WTC11 (cell line): ENCODE data around the gene MASP1. TPM values are rescaled to one million over a fixed set of nuclear protein-coding genes. Genes with fewer than 3 reads are reported as not detected.

ENCODE experiments used
- ATAC-seq: fragments of 200-7000 bp; cut with Tn5 transposase; 2 replicates; pipeline ENCODE4 v1.10.0; 2021; ENCODE audit warnings: mild to moderate bottlenecking, moderate library complexity
- CTCF ChIA-PET: fragments of 300-600 bp; sonication (Branson Sonifier 250); formaldehyde crosslinking; loops from one replicate; lab custom pipeline; 2021; ENCODE audit warnings: antibody characterized with exemption; lab: Charles Lee
- POLR2A ChIA-PET: fragments of 350-600 bp; sonication (Branson Sonifier 250); formaldehyde crosslinking; loops from one replicate; lab custom pipeline; 2021; ENCODE audit warnings: antibody characterized with exemption; lab: Charles Lee
- DNase-seq: peaks from one replicate; pipeline ENCODE4 v3.0.0; 2021; ENCODE audit warnings: low spot score
- H3K27ac Mint-ChIP-seq: 2 replicates; pipeline ENCODE4 v1.8.0; 2021; ENCODE audit warnings: mixed read lengths
- H3K27me3 Mint-ChIP-seq: 2 replicates; pipeline ENCODE4 v1.8.0; 2021; ENCODE audit warnings: low read depth, mild to moderate bottlenecking, moderate library complexity, mixed read lengths
- H3K36me3 Mint-ChIP-seq: 2 replicates; pipeline ENCODE4 v1.8.0; 2021; ENCODE audit warnings: mixed read lengths
- H3K4me1 Mint-ChIP-seq: 2 replicates; pipeline ENCODE4 v1.8.0; 2022; ENCODE audit warnings: mixed read lengths
- H3K4me3 Mint-ChIP-seq: 2 replicates; pipeline ENCODE4 v1.8.0; 2021; ENCODE audit warnings: mild to moderate bottlenecking, moderate library complexity, mixed read lengths
- H3K9me3 Mint-ChIP-seq: 2 replicates; pipeline ENCODE4 v1.8.0; 2021; ENCODE audit warnings: mixed read lengths
- ARID4B ChIP-seq: sonication (generic); formaldehyde crosslinking; IDR thresholded peaks from 2 replicates; pipeline ENCODE4 v1.8.0; 2023; ENCODE audit warnings: missing genetic modification reagents, mild to moderate bottlenecking, borderline replicate concordance
- CBFB ChIP-seq: sonication (generic); formaldehyde crosslinking; IDR thresholded peaks from 2 replicates; pipeline ENCODE4 v1.8.1; 2022; ENCODE audit warnings: mild to moderate bottlenecking, low read depth, missing genetic modification reagents
- ERG ChIP-seq: fragments of 250-450 bp; sonication (Bioruptor Pico); IDR thresholded peaks from 2 replicates; pipeline ENCODE4 v1.8.0; 2021; ENCODE audit warnings: mild to moderate bottlenecking
- ETV6 ChIP-seq: sonication (generic); formaldehyde crosslinking; IDR thresholded peaks from 2 replicates; pipeline ENCODE4 v1.8.1; 2022; ENCODE audit warnings: mild to moderate bottlenecking, missing genetic modification reagents
- FOXP1 ChIP-seq: sonication (generic); formaldehyde crosslinking; IDR thresholded peaks from 2 replicates; pipeline ENCODE4 v1.8.0; 2022; ENCODE audit warnings: missing genetic modification reagents, mild to moderate bottlenecking, moderate library complexity, borderline replicate concordance
- GTF2I ChIP-seq: fragments of 250-450 bp; sonication (Bioruptor Pico); conservative IDR thresholded peaks from 2 replicates; pipeline ENCODE4 v1.4.0; 2021; ENCODE audit warnings: mild to moderate bottlenecking
- HMGA2 ChIP-seq: fragments of 250-450 bp; sonication (Bioruptor Pico); IDR thresholded peaks from 2 replicates; pipeline ENCODE4 v1.4.0; 2021; ENCODE audit warnings: mild to moderate bottlenecking, moderate library complexity
- JUN ChIP-seq: sonication (generic); formaldehyde crosslinking; IDR thresholded peaks from 2 replicates; pipeline ENCODE4 v1.8.0; 2023; ENCODE audit warnings: mild to moderate bottlenecking, missing genetic modification reagents
- KAT7 ChIP-seq: sonication (generic); formaldehyde crosslinking; IDR thresholded peaks from 2 replicates; pipeline ENCODE4 v1.8.1; 2023; ENCODE audit warnings: missing genetic modification reagents, mild to moderate bottlenecking, borderline replicate concordance
- MYBL2 ChIP-seq: sonication (generic); formaldehyde crosslinking; IDR thresholded peaks from 2 replicates; pipeline ENCODE4 v1.8.1; 2023; ENCODE audit warnings: mild to moderate bottlenecking, moderate library complexity, missing genetic modification reagents
- NFE2L1 ChIP-seq: sonication (generic); formaldehyde crosslinking; IDR thresholded peaks from 2 replicates; pipeline ENCODE4 v1.8.1; 2023; ENCODE audit warnings: missing genetic modification reagents
- NR1H2 ChIP-seq: sonication (generic); formaldehyde crosslinking; IDR thresholded peaks from 2 replicates; pipeline ENCODE4 v1.9.0; 2021; ENCODE audit warnings: mild to moderate bottlenecking, moderate library complexity, missing genetic modification reagents
- NR3C1 ChIP-seq: sonication (generic); formaldehyde crosslinking; conservative IDR thresholded peaks from 2 replicates; pipeline ENCODE4 v1.8.1; 2023; ENCODE audit warnings: low read depth, mild to moderate bottlenecking, missing genetic modification reagents
- RELA ChIP-seq: sonication (generic); formaldehyde crosslinking; IDR thresholded peaks from 2 replicates; pipeline ENCODE4 v1.8.1; 2022; ENCODE audit warnings: missing genetic modification reagents, mild to moderate bottlenecking, borderline replicate concordance
- TEAD1 ChIP-seq: sonication (generic); formaldehyde crosslinking; IDR thresholded peaks from 2 replicates; pipeline ENCODE4 v1.8.0; 2022; ENCODE audit warnings: mild to moderate bottlenecking, missing genetic modification reagents
- TEAD4 ChIP-seq: sonication (generic); formaldehyde crosslinking; IDR thresholded peaks from 2 replicates; pipeline ENCODE4 v1.8.0; 2022; ENCODE audit warnings: mild to moderate bottlenecking, missing genetic modification reagents
- ZNF219 ChIP-seq: sonication (generic); formaldehyde crosslinking; IDR thresholded peaks from 2 replicates; pipeline ENCODE4 v1.8.0; 2023; ENCODE audit warnings: missing genetic modification reagents, mild to moderate bottlenecking, borderline replicate concordance
- ZNF281 ChIP-seq: sonication (generic); formaldehyde crosslinking; IDR thresholded peaks from 2 replicates; pipeline ENCODE4 v1.8.0; 2023; ENCODE audit warnings: mild to moderate bottlenecking, missing genetic modification reagents
- total RNA-seq: library from RNA; stranded (reverse); gene quantifications from 3 replicates; pipeline ENCODE4 v1.2.3, GENCODE V29; 2021
- TF ChIP-seq, protein P1 (sequence below): sonication (generic); formaldehyde crosslinking; IDR thresholded peaks from 2 replicates; pipeline ENCODE4 v1.8.1; 2023; ENCODE audit warnings: mild to moderate bottlenecking, moderate library complexity, missing genetic modification reagents
- TF ChIP-seq, protein P2 (sequence below): sonication (generic); formaldehyde crosslinking; conservative IDR thresholded peaks from 2 replicates; pipeline ENCODE4 v1.8.1; 2022; ENCODE audit warnings: mild to moderate bottlenecking, missing genetic modification reagents
- TF ChIP-seq, protein P3 (sequence below): sonication (generic); formaldehyde crosslinking; IDR thresholded peaks from 2 replicates; pipeline ENCODE4 v1.8.1; 2022; ENCODE audit warnings: missing genetic modification reagents, borderline replicate concordance

Gene MASP1
- total RNA-seq, 1 experiment from 2014 or later: 2.2 TPM

DNA sequence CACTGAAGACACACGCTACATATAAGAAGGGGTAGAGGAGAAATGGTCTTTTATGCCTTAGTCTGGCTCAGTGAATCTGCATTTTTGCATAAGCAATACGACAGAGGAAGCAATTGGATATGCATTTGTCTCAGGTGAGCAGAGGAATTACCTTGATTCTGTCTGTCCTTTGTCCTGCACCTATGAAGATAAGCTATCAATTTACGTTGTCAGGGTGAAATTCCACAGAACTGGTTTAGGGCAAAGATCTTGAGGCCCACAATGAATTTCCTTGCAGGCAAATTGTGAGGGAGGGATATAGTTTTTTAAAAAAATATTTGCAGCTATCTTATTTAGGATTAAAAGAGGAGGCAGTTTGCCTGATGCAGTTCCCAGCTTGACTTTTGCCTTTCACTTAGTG is 31.6 kb upstream of the MASP1 start (continued):
- TF ChIP-seq FOXP1 (CRISPR knock-in tag) (no peak), RELA (CRISPR knock-in tag) (no peak), CBFB (CRISPR knock-in tag) (no peak)

GRCh38 chr3:187322291-187322690 is 30.8 kb upstream of the MASP1 start:
- Mint-ChIP-seq H3K9me3 (peaks cover 6% of the 10 kb centered on the region; the same call in 1 of the 2 replicates), H3K27me3 (no peaks in the 10 kb centered on the region), H3K4me3 (no peak overlapping the region), H3K36me3 (0 out of 2 replicates have a peak, but pooled peaks cover 2% of the 10 kb centered on the region), H3K27ac (no peak overlapping the region), H3K4me1 (peaks cover 21% of the 10 kb centered on the region)
- TF ChIP-seq TEAD4 (CRISPR knock-in tag): no peak
- no peak for TF ChIP-seq GTF2I (CRISPR knock-in tag)
- no peak for TF ChIP-seq NR3C1 (CRISPR knock-in tag)
- no peak for TF ChIP-seq NR1H2 (CRISPR knock-in tag)
- no peak for TF ChIP-seq KAT7 (CRISPR knock-in tag)
- TF ChIP-seq, protein P1, sequence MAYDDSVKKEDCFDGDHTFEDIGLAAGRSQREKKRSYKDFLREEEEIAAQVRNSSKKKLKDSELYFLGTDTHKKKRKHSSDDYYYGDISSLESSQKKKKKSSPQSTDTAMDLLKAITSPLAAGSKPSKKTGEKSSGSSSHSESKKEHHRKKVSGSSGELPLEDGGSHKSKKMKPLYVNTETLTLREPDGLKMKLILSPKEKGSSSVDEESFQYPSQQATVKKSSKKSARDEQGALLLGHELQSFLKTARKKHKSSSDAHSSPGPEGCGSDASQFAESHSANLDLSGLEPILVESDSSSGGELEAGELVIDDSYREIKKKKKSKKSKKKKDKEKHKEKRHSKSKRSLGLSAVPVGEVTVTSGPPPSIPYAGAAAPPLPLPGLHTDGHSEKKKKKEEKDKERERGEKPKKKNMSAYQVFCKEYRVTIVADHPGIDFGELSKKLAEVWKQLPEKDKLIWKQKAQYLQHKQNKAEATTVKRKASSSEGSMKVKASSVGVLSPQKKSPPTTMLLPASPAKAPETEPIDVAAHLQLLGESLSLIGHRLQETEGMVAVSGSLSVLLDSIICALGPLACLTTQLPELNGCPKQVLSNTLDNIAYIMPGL: no peak
- TF ChIP-seq, protein P2, sequence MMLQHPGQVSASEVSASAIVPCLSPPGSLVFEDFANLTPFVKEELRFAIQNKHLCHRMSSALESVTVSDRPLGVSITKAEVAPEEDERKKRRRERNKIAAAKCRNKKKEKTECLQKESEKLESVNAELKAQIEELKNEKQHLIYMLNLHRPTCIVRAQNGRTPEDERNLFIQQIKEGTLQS (CRISPR knock-in tag): no peak
- TF ChIP-seq ARID4B (CRISPR knock-in tag): no peak
- no peak for TF ChIP-seq HMGA2 (CRISPR knock-in tag)
- ChIA-PET CTCF (interaction anchor here (0.9 to 9.5 kb wide), 5 partner anchors 102 to 392 kb away, joined by 3 to 433 read pairs (median 11); partner anchors contain the start of gene SST), POLR2A (no interaction called here)
- ATAC-seq: no peak
- DNase-seq: no peak

DNA sequence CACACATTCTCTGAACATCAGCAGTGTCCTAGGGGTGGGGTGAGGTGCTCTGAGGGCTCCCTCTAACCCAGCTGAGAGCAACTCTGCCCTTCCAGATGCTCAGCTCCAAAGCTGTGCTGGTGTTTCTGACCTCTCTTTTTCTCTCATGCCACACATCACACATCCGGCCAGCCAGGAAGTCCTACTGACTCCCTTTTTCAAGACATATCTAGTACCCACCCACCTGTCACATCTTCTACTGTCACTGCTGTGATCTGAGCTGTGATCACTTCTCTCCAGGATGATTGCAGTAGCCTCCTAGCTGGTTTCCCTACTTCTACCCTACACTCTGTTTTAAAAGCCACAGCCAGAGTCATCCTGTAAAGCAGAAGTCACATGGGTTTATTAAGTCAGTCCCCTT is 30.2 kb upstream of the MASP1 start:
- TF ChIP-seq NFE2L1 (CRISPR knock-in tag) (no peak), MYBL2 (CRISPR knock-in tag) (no peak), NR1H2 (CRISPR knock-in tag) (no peak), ZNF219 (CRISPR knock-in tag) (no peak), JUN (CRISPR knock-in tag) (no peak), ERG (CRISPR knock-in tag) (no peak), TEAD1 (no peak), ETV6 (CRISPR knock-in tag) (no peak), ZNF281 (CRISPR knock-in tag) (no peak)
- TF ChIP-seq, protein P3, sequence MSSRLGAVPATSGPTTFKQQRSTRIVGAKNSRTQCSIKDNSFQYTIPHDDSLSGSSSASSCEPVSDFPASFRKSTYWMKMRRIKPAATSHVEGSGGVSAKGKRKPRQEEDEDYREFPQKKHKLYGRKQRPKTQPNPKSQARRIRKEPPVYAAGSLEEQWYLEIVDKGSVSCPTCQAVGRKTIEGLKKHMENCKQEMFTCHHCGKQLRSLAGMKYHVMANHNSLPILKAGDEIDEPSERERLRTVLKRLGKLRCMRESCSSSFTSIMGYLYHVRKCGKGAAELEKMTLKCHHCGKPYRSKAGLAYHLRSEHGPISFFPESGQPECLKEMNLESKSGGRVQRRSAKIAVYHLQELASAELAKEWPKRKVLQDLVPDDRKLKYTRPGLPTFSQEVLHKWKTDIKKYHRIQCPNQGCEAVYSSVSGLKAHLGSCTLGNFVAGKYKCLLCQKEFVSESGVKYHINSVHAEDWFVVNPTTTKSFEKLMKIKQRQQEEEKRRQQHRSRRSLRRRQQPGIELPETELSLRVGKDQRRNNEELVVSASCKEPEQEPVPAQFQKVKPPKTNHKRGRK (CRISPR knock-in tag): no peak
- TF ChIP-seq, all 79 proteins: peak for 0
- H3K4me1 Mint-ChIP-seq: peaks cover 26% of the 10 kb centered on the region
- POLR2A ChIA-PET: no interaction called here
- DNase-seq (no peak), ATAC-seq (no peak)
- CTCF ChIA-PET: interaction anchor here (0.9 to 9.5 kb wide), 4 partner anchors 102 to 359 kb away, joined by 3 to 433 read pairs (median 40); partner anchors contain the start of gene SST
- H3K9me3 Mint-ChIP-seq: peaks cover 6% of the 10 kb centered on the region; the same call in 1 of the 2 replicates
- H3K27ac Mint-ChIP-seq: no peak overlapping the region
- no peak overlapping the region for H3K4me3 Mint-ChIP-seq
- no peaks in the 10 kb centered on the region for H3K27me3 Mint-ChIP-seq
- H3K36me3 Mint-ChIP-seq: 0 out of 2 replicates have a peak, but pooled peaks cover 2% of the 10 kb centered on the region
